Common myeloid progenitor, CD34-positive (primary cell): ENCODE data around the gene XRCC3.

Experiments used
- CTCF ChIA-PET: fragments of 350-600 bp; sonication (Branson Sonifier 250); formaldehyde crosslinking; loops from one replicate; lab custom pipeline; 2021; ENCODE audit warnings: antibody characterized with exemption; lab: Charles Lee
- POLR2A ChIA-PET: fragments of 350-600 bp; sonication (Branson Sonifier 250); formaldehyde crosslinking; loops from one replicate; lab custom pipeline; 2021; ENCODE audit warnings: antibody characterized with exemption; lab: Charles Lee
- DNase-seq, 3 donors: peaks; one replicate each; pipeline versions ENCODE4 v3.0.0 to v3.0.0-alpha.2; 2013
- H3K27ac ChIP-seq, 2 experiments: 1 replicate in 1 of 2; 2 replicates in 1 of 2; pipeline ENCODE4 v1.7.0; 2013; ENCODE audit warnings: inconsistent platforms in 2 of 2, low read length in 2 of 2, mild to moderate bottlenecking in 2 of 2, low read depth in 1 of 2, moderate library complexity in 1 of 2; ENCODE audit not compliant: severe bottlenecking in 2 of 2, insufficient read depth in 1 of 2, poor library complexity in 1 of 2
- H3K27me3 ChIP-seq, 5 experiments: replicated peaks in 2 of 5; 1 replicate in 3 of 5; 2 replicates in 2 of 5; pipeline versions ENCODE4 v1.6.1 to v1.7.0; 2013; ENCODE audit warnings: low read length in 4 of 5, mild to moderate bottlenecking in 2 of 5, moderate library complexity in 2 of 5, inconsistent platforms in 1 of 5; ENCODE audit not compliant: insufficient read depth in 5 of 5, control insufficient read depth in 4 of 5
- H3K36me3 ChIP-seq, 4 experiments: 1 replicate in 2 of 4; 2 replicates in 2 of 4; pipeline versions ENCODE4 v1.6.1 to v1.7.0; 2013; ENCODE audit warnings: low read length in 3 of 4, control low read depth in 1 of 4, mild to moderate bottlenecking in 1 of 4; ENCODE audit not compliant: control insufficient read depth in 4 of 4, insufficient read depth in 4 of 4
- H3K4me1 ChIP-seq, 4 experiments: 1 replicate in 3 of 4; 2 replicates in 1 of 4; pipeline versions ENCODE4 v1.6.1 to v1.7.1; 2013; ENCODE audit warnings: low read length in 3 of 4, mild to moderate bottlenecking in 3 of 4, control low read depth in 1 of 4, inconsistent platforms in 1 of 4, moderate library complexity in 1 of 4; ENCODE audit not compliant: control insufficient read depth in 4 of 4, insufficient read depth in 4 of 4; ENCODE audit errors: control extremely low read depth in 1 of 4
- H3K4me3 ChIP-seq, 7 experiments: 1 replicate in 4 of 7; 2 replicates in 3 of 7; pipeline versions ENCODE4 v1.5.1 to v1.7.0; 2013; ENCODE audit warnings: mild to moderate bottlenecking in 7 of 7, low read length in 6 of 7, moderate library complexity in 6 of 7, inconsistent platforms in 2 of 7, low read depth in 2 of 7, control low read depth in 1 of 7; ENCODE audit not compliant: insufficient read depth in 4 of 7, control insufficient read depth in 1 of 7; ENCODE audit errors: extremely low read depth in 1 of 7
- H3K9me3 ChIP-seq, 5 experiments: 1 replicate in 4 of 5; 2 replicates in 1 of 5; pipeline versions ENCODE4 v1.6.1 to v1.7.1; 2013; ENCODE audit warnings: low read length in 4 of 5, mild to moderate bottlenecking in 2 of 5, inconsistent platforms in 1 of 5, low read depth in 1 of 5, moderate library complexity in 1 of 5; ENCODE audit not compliant: control insufficient read depth in 4 of 5, insufficient read depth in 2 of 5; ENCODE audit errors: control extremely low read depth in 1 of 5
- WGBS: methylation state at CpG from one replicate; pipeline ENCODE4 v1.1.5; 2013; ENCODE audit not compliant: insufficient coverage; 5-methylcytosine and 5-hydroxymethylcytosine counted together

XRCC3 gene

DNA sequence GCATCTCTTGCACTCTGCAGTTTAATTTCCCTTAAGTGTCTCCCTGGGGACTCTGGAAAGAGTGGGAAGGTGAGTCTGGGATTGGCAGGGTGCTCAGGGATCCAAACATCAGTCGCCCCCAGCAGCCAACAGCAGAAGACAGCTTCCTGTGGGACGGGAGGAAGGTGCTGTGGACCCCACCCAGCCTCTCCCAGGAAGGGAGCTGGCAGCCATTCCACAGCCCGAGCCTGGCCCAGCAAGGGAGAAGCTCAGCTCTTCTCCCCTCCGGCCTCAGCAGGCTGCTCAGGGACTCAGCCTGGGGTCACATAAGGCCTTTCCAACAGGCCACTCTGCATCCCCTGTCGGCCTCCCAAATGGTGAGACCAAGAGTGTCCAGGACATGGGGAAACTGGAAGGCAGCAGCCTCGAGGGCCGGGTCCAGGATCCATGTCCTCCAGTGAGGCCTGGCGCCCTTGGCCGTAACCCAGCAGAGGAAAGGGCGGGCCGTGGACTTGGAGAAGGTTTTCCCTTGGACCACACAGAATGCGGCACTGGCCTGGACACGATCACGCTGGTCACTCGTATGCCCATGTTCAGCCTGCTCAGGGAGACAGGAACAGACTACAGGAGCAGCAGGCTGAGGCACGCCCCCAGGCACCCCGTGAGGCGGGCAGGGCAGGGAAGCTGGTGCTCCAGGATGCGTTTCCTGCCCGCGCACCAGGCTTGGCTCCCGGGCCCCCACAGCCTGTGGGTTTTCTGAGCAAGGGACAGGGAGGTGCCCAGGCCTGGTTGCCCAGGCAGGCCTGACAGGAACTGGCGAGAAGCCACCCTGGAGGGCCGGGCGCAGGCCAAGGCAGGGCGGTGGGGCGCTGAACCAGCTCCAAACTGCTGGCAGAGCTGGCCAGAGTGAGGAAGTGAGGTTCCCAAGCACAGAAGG is 3.5 kb downstream of the XRCC3 start:
- WGBS, result 90% methylated on average over 27 of the region's 27 CpGs
- CTCF ChIA-PET, result no interaction called here

DNA sequence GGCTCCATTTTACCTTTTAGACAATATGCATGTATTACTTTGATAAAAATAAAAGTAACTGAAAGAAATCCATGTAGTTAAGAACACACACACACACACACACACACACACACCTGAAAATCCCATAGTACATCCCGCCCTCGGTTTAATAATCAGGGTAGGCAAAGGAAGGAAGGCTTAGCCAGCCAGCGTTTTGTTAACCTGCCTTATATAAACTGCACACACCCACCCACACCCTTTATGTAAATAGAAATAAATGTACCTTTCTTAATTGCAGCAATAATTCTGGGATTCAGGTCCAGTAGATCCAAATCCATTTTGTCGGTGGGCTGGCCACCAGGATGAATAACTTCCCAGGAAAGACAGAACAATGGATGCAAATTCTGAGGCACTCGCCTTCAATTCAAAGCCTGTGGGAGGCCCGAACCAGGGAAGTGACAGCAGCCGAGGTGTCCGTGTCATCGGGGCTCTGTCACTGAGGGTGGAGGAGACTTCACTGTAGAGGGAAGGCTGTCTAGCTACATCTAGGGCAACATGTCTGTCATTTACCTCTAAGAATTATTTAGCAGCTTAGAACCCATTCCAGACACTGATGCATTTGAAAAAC is 4.4 kb downstream of the XRCC3 start:
- peaks cover 0 to 21% (median 11%) of the 10 kb centered on the region in 4 experiments for H3K4me1 ChIP-seq
- H3K27me3 ChIP-seq, result no peaks in the 10 kb centered on the region
- no peak for DNase-seq
- H3K9me3 ChIP-seq, result no peaks in the 10 kb centered on the region
- H3K36me3 ChIP-seq, result peaks cover 4 to 78% (median 25%) of the 10 kb centered on the region in 4 experiments
- POLR2A ChIA-PET, result no interaction called here
- H3K27ac ChIP-seq, result no peak overlapping the region
- no peak overlapping the region for H3K4me3 ChIP-seq
- 100% methylated on average over 3 of the region's 9 CpGs for WGBS
- CTCF ChIA-PET, result no interaction called here

More for the DNA sequence above, 3.5 kb downstream of the XRCC3 start:
- no peak for DNase-seq
- POLR2A ChIA-PET, result no interaction called here
- H3K27ac ChIP-seq, result no peak overlapping the region
- H3K36me3 ChIP-seq, result peaks cover 4 to 69% (median 22%) of the 10 kb centered on the region in 4 experiments
- H3K4me1 ChIP-seq, result peaks cover 0 to 23% (median 15%) of the 10 kb centered on the region in 4 experiments
- H3K9me3 ChIP-seq, result no peaks in the 10 kb centered on the region
- H3K4me3 ChIP-seq, result no peak overlapping the region
- H3K27me3 ChIP-seq, result no peaks in the 10 kb centered on the region

- Histone ChIP-seq H3K27me3 (no peaks in the 10 kb centered on the region), H3K27ac (no peak overlapping the region)
- CTCF ChIA-PET, result no interaction called here
Measured at GRCh38 chr14:103709814-103710213, 5.4 kb downstream of the XRCC3 start.

GRCh38 chr14:103708750-103709187 is 6.5 kb downstream of the XRCC3 start:
- CTCF ChIA-PET, result no interaction called here

More at GRCh38 chr14:103709814-103710213, 5.4 kb downstream of the XRCC3 start:
- H3K4me1 ChIP-seq, result peaks cover 0 to 29% (median 19%) of the 10 kb centered on the region in 4 experiments
- WGBS, result 98% methylated on average over 13 of the region's 15 CpGs
- no peak for DNase-seq
- H3K9me3 ChIP-seq, result no peaks in the 10 kb centered on the region
- POLR2A ChIA-PET, result no interaction called here
- peaks cover 4 to 89% (median 26%) of the 10 kb centered on the region in 4 experiments for H3K36me3 ChIP-seq
- no peak overlapping the region for H3K4me3 ChIP-seq

GRCh38 chr14:103707329-103708263 is 7.7 kb downstream of the XRCC3 start:
- Histone ChIP-seq H3K27me3 (no peaks in the 10 kb centered on the region), H3K4me3 (no peak overlapping the region), H3K4me1 (peaks cover 0 to 32% (median 18%) of the 10 kb centered on the region in 4 experiments), H3K27ac (no peak overlapping the region), H3K9me3 (no peaks in the 10 kb centered on the region), H3K36me3 (peaks cover 4 to 94% (median 33%) of the 10 kb centered on the region in 4 experiments)
- ChIA-PET CTCF (interaction anchor here (1.1 kb wide), 1 partner anchor 27 kb away, joined by 4 read pairs; no protein-coding TSS in a partner anchor), POLR2A (no interaction called here)
- 96% methylated on average over 28 of the region's 29 CpGs for WGBS
- DNase-seq, result no peak

More at GRCh38 chr14:103708750-103709187, 6.5 kb downstream of the XRCC3 start:
- Histone ChIP-seq H3K4me1 (peaks cover 0 to 31% (median 18%) of the 10 kb centered on the region in 4 experiments), H3K27me3 (no peaks in the 10 kb centered on the region), H3K9me3 (no peaks in the 10 kb centered on the region), H3K36me3 (peaks cover 4 to 94% (median 26%) of the 10 kb centered on the region in 4 experiments), H3K4me3 (no peak overlapping the region), H3K27ac (no peak overlapping the region)
- no peak for DNase-seq
- 96% methylated on average over 18 of the region's 18 CpGs for WGBS
- POLR2A ChIA-PET, result interaction anchor here (0.6 kb wide), 1 partner anchor 578 kb away, joined by 3 read pairs; no protein-coding TSS in a partner anchor

DNA sequence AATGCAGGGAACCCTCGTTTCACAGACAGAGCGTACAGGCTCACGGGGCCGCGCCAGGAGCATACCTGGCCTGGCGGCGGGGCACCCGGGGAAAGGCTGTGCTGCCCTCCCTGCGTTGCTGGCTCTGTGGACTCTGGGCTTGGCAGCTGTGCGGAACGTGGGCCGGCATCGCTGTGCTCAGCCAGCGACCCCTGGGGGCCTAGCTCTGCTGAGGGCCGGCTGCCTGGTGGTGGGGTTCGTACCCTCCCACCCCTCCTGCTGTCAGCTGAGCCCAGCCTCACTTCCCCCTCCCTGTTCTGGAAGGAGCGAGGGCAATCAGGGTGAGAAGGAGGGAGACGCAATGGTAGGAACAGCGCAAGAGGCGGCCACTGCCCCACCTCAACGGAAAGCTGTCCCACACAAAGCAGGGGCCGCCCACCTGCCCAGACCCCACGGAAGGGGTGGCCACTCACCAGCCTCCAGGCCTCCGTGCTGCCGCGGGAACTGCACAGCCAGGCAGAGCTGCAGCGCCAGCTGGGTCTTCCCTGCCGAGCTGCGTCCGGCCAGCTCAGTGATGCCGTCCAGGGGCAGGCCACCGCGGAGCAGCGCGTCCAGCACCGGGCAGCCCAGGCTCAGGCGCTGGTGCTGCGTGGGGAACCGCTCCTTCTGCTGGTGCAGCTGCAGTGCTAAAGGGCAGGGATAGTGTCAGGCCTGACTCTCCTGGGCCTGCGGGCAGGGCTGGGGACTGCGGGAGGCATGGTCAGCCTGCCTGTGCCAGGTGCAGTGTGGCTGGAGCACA is 8.5 kb downstream of the XRCC3 start:
- Histone ChIP-seq H3K27ac (no peak overlapping the region), H3K27me3 (no peaks in the 10 kb centered on the region), H3K9me3 (no peaks in the 10 kb centered on the region), H3K36me3 (peaks cover 4 to 94% (median 39%) of the 10 kb centered on the region in 4 experiments), H3K4me3 (no peak overlapping the region), H3K4me1 (peaks cover 0 to 32% (median 18%) of the 10 kb centered on the region in 4 experiments)
- WGBS, result 96% methylated on average over 26 of the region's 41 CpGs
- ChIA-PET CTCF (interaction anchor here (1.1 to 1.6 kb wide), 2 partner anchors 12 to 28 kb away, joined by 4 read pairs; no protein-coding TSS in a partner anchor), POLR2A (no interaction called here)
- no peak for DNase-seq
